ENCODE data around the gene PAXIP1.

PAXIP1 gene

GRCh38 chr7:154911411-154911810 lies 91.5 kb downstream of the PAXIP1 start:
- H3K4me1 ChIP-seq (ENCODE audit: low read depth, poor library complexity, severe bottlenecking): no peaks in the 10 kb centered on the region
- H3K36me3 ChIP-seq (ENCODE audit: insufficient read depth): no peaks in the 10 kb centered on the region
- H3K9ac ChIP-seq: no peak overlapping the region
- no peaks in the 10 kb centered on the region; the same call in 1 of the 2 replicates for H3K27me3 ChIP-seq (ENCODE audit: insufficient read depth, low read depth)
- H2AFZ ChIP-seq (ENCODE audit: low read depth): no peak overlapping the region
- H3K4me2 ChIP-seq: no peak overlapping the region
- no peak overlapping the region for H3K4me3 ChIP-seq (IDR thresholded peaks at IDR 0.05; ENCODE audit: insufficient read depth, low read depth, low read length)
- TF ChIP-seq CTCF (conservative IDR thresholded peaks at IDR 0.05; ENCODE audit: low read depth, low read length): no peak
- H3K27ac ChIP-seq: no peak overlapping the region
- no peaks in the 10 kb centered on the region for H4K20me1 ChIP-seq (ENCODE audit: insufficient read depth)
- no peaks in the 10 kb centered on the region for H3K79me2 ChIP-seq (ENCODE audit: insufficient read depth, low read depth)

GRCh38 chr7:154910977-154911376 lies 91.9 kb downstream of the PAXIP1 start:
- H3K27ac ChIP-seq: no peak overlapping the region
- no peak overlapping the region for H3K9ac ChIP-seq
- no peak overlapping the region for H3K4me2 ChIP-seq
- no peaks in the 10 kb centered on the region for H3K4me1 ChIP-seq (ENCODE audit: low read depth, poor library complexity, severe bottlenecking)
- TF ChIP-seq CTCF (conservative IDR thresholded peaks at IDR 0.05; ENCODE audit: low read depth, low read length): no peak
- no peaks in the 10 kb centered on the region for H3K36me3 ChIP-seq (ENCODE audit: insufficient read depth)
- no peak overlapping the region for H3K4me3 ChIP-seq (IDR thresholded peaks at IDR 0.05; ENCODE audit: insufficient read depth, low read depth, low read length)
- no peaks in the 10 kb centered on the region for H4K20me1 ChIP-seq (ENCODE audit: insufficient read depth)
- no peak overlapping the region for H2AFZ ChIP-seq (ENCODE audit: low read depth)
- no peaks in the 10 kb centered on the region for H3K79me2 ChIP-seq (ENCODE audit: insufficient read depth, low read depth)
- peaks cover 2% of the 10 kb centered on the region; the same call in 1 of the 2 replicates for H3K27me3 ChIP-seq (ENCODE audit: insufficient read depth, low read depth)

- peaks cover 2% of the 10 kb centered on the region; the same call in 1 of the 2 replicates for H3K27me3 ChIP-seq (ENCODE audit: insufficient read depth, low read depth)
These were observed 92.8 kb downstream of the PAXIP1 start for GRCh38 chr7:154910125-154910524.

GRCh38 chr7:154909241-154910105 lies 93.5 kb downstream of the PAXIP1 start:
- Histone ChIP-seq H3K4me1 (ENCODE audit: low read depth, poor library complexity, severe bottlenecking) (no peaks in the 10 kb centered on the region), H3K27ac (no peak overlapping the region), H3K4me2 (no peak overlapping the region), H3K9ac (no peak overlapping the region), H2AFZ (ENCODE audit: low read depth) (no peak overlapping the region), H4K20me1 (ENCODE audit: insufficient read depth) (no peaks in the 10 kb centered on the region), H3K4me3 (IDR thresholded peaks at IDR 0.05; ENCODE audit: insufficient read depth, low read depth, low read length) (no peak overlapping the region), H3K27me3 (ENCODE audit: insufficient read depth, low read depth) (peaks cover 2% of the 10 kb centered on the region; the same call in 1 of the 2 replicates), H3K36me3 (ENCODE audit: insufficient read depth) (no peaks in the 10 kb centered on the region), H3K79me2 (ENCODE audit: insufficient read depth, low read depth) (no peaks in the 10 kb centered on the region)
- TF ChIP-seq CTCF (conservative IDR thresholded peaks at IDR 0.05; ENCODE audit: low read depth, low read length): no peak

More at GRCh38 chr7:154910125-154910524, 92.8 kb downstream of the PAXIP1 start:
- no peaks in the 10 kb centered on the region for H3K4me1 ChIP-seq (ENCODE audit: low read depth, poor library complexity, severe bottlenecking)
- H3K9ac ChIP-seq: no peak overlapping the region
- no peak overlapping the region for H3K27ac ChIP-seq
- no peaks in the 10 kb centered on the region for H3K36me3 ChIP-seq (ENCODE audit: insufficient read depth)
- no peaks in the 10 kb centered on the region for H4K20me1 ChIP-seq (ENCODE audit: insufficient read depth)
- H3K79me2 ChIP-seq (ENCODE audit: insufficient read depth, low read depth): no peaks in the 10 kb centered on the region
- H3K4me2 ChIP-seq: no peak overlapping the region
- H2AFZ ChIP-seq (ENCODE audit: low read depth): no peak overlapping the region
- no peak overlapping the region for H3K4me3 ChIP-seq (IDR thresholded peaks at IDR 0.05; ENCODE audit: insufficient read depth, low read depth, low read length)
- TF ChIP-seq CTCF (conservative IDR thresholded peaks at IDR 0.05; ENCODE audit: low read depth, low read length): no peak

All from KMS-11 (cell line).